Mammary epithelial cell (primary cell): ENCODE measurements around the gene ANKRD33B.

Source experiments
- EZH2 ChIP-seq: IDR thresholded peaks from 2 replicates; pipeline ENCODE4 v1.6.1; 2012; ENCODE audit warnings: low read length, inconsistent platforms, borderline replicate concordance
- TF ChIP-seq, protein P1 (sequence below), 2 donors: IDR thresholded peaks in 1 of 2; conservative IDR thresholded peaks in 1 of 2; 2 replicates each; pipeline ENCODE4 v1.5.1; 2011 to 2012; ENCODE audit warnings: inconsistent platforms in 2 of 2, low read length in 2 of 2, mild to moderate bottlenecking in 2 of 2, control low read depth in 1 of 2, low read depth in 1 of 2; ENCODE audit not compliant: insufficient read depth in 1 of 2; ENCODE audit errors: extremely low read depth in 1 of 2

DNA sequence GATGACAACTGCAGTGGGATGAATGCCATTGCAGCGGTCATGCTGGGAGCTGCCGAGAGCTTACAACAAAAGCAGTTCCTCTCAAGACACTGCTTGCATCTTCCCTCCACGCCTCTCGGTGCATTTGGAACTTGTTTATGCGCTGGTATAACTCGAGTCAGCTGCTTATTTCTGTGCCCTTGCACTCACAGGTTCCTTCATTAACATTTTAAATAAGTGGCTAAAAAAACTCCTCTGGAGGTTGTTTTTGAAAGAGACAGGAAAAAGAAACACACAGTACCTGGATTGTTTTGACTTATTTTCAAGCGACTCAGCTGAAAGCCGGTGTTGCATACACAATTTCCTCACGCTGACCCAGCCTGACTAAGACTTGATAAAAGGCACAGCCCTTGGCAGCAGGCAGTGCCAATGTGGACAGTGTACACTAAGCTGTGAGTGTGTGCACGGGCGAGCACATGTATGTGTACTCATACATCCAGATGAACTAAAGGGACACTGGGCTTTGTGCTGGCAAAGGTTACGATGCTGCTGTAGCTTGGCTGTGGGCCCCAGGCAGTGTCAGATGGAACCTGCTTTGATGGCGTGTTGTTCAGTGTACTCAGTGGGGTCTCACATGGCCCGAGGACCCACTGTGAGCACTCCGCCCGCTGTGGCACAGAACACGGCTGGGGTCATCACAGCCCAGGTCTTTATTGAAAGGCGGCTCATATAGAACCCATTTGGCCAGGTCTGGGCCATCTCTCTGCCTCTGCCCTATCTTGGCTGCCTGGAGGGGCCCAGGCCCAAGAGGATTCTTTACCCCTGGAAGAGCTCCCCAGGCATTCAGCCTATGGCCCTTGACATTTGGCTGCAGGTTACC lies 92.3 kb downstream of the ANKRD33B start:
- TF ChIP-seq, protein P1, sequence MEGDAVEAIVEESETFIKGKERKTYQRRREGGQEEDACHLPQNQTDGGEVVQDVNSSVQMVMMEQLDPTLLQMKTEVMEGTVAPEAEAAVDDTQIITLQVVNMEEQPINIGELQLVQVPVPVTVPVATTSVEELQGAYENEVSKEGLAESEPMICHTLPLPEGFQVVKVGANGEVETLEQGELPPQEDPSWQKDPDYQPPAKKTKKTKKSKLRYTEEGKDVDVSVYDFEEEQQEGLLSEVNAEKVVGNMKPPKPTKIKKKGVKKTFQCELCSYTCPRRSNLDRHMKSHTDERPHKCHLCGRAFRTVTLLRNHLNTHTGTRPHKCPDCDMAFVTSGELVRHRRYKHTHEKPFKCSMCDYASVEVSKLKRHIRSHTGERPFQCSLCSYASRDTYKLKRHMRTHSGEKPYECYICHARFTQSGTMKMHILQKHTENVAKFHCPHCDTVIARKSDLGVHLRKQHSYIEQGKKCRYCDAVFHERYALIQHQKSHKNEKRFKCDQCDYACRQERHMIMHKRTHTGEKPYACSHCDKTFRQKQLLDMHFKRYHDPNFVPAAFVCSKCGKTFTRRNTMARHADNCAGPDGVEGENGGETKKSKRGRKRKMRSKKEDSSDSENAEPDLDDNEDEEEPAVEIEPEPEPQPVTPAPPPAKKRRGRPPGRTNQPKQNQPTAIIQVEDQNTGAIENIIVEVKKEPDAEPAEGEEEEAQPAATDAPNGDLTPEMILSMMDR (conservative IDR thresholded peaks at IDR 0.05 in 1 of 2, IDR thresholded peaks at IDR 0.05 in 1 of 2; ENCODE audit: extremely low read depth in 1 of 2, insufficient read depth in 1 of 2, low read depth in 1 of 2, low read length in 2 of 2), result no peak
- no peak for TF ChIP-seq EZH2
